A549 (cell line): Measurements from ENCODE around the gene CLEC2L. TPM values are rescaled to one million over a fixed set of nuclear protein-coding genes. Genes with fewer than 3 reads are reported as not detected.

Experiments
- ATAC-seq, 2 experiments: fragments of 200-7000 bp in 1 of 2; fragments of >200 bp in 1 of 2; cut with Nextera tagmentation in 1 of 2; cut with Tn5 transposase in 1 of 2; 3 replicates each; pipeline versions ENCODE4 v1.8.0 to v1.9.1; 2018 to 2020; ENCODE audit warnings: mild to moderate bottlenecking in 1 of 2, moderate library complexity in 1 of 2
- CTCF ChIA-PET: fragments of 300-600 bp; sonication (Branson Sonifier 250); formaldehyde crosslinking; extraction: SDS; loops from one replicate; lab custom pipeline; 2021; ENCODE audit warnings: antibody characterized with exemption, inconsistent platforms; lab: Yijun Ruan, JAX
- POLR2A ChIA-PET: fragments of 350-600 bp; formaldehyde crosslinking; extraction: SDS; loops from one replicate; lab custom pipeline; 2021; ENCODE audit warnings: antibody characterized with exemption, inconsistent platforms; lab: Yijun Ruan, JAX
- DNase-seq, 2 experiments: peaks; one replicate each; pipeline versions ENCODE4 v3.0.0 to v3.0.0-alpha.2; 2011 to 2016; ENCODE audit warnings: low read depth in 1 of 2, low spot score in 1 of 2
- FAIRE-seq: peaks from 2 replicates; lab custom pipeline; 2011; peaks lifted over from hg19 to GRCh38; lab: Jason Lieb, UNC
- H3K27ac ChIP-seq, 2 experiments: fragments of >200 bp; sonication (Bioruptor Twin); formaldehyde crosslinking; 3 replicates each; pipeline ENCODE4 v1.5.1; 2016 to 2017
- H3K4me1 ChIP-seq: fragments of >200 bp; sonication (Bioruptor Twin); formaldehyde crosslinking; 3 replicates; pipeline ENCODE4 v1.6.1; 2016
- H3K4me2 ChIP-seq: fragments of >200 bp; sonication (Bioruptor Twin); formaldehyde crosslinking; 3 replicates; pipeline ENCODE4 v1.6.1; 2016
- H3K4me3 ChIP-seq: fragments of >200 bp; sonication (Bioruptor Twin); formaldehyde crosslinking; 3 replicates; pipeline ENCODE4 v1.5.1; 2016
- H3K9me3 ChIP-seq: fragments of >200 bp; sonication (Bioruptor Twin); formaldehyde crosslinking; 3 replicates; pipeline ENCODE4 v1.6.1; 2016
- ATOH8 ChIP-seq: fragments of 250-450 bp; sonication (Bioruptor Pico); IDR thresholded peaks from 2 replicates; pipeline ENCODE4 v1.5.0; 2020; ENCODE audit warnings: low read depth, mild to moderate bottlenecking, moderate library complexity
- CEBPB ChIP-seq, 2 experiments: fragments of >200 bp in 1 of 2; sonication (Bioruptor Twin) in 1 of 2; formaldehyde crosslinking in 1 of 2; IDR thresholded peaks; 2 replicates each; pipeline ENCODE4 v1.6.1; 2012 to 2016
- FOSL2 ChIP-seq, 2 experiments: fragments of 450-650 bp in 1 of 2; fragments of >200 bp in 1 of 2; sonication (Bioruptor Twin) in 1 of 2; formaldehyde crosslinking; IDR thresholded peaks; 2 replicates each; pipeline versions ENCODE4 v1.5.0 to v1.6.1; 2016 to 2020; ENCODE audit warnings: mild to moderate bottlenecking in 1 of 2, moderate library complexity in 1 of 2
- GATA3 ChIP-seq: IDR thresholded peaks from 2 replicates; pipeline ENCODE4 v1.6.1; 2012; ENCODE audit warnings: borderline replicate concordance
- HDAC2 ChIP-seq: fragments of 200-600 bp; sonication (generic); IDR thresholded peaks from 2 replicates; pipeline ENCODE4 v1.6.1; 2016
- HEYL ChIP-seq: fragments of 250-450 bp; sonication (Bioruptor Pico); IDR thresholded peaks from 2 replicates; pipeline ENCODE4 v1.8.0; 2021; ENCODE audit warnings: mild to moderate bottlenecking, moderate library complexity
- HOXB5 ChIP-seq: fragments of 250-450 bp; sonication (Bioruptor Pico); IDR thresholded peaks from 2 replicates; pipeline ENCODE4 v1.5.0; 2020; ENCODE audit warnings: mild to moderate bottlenecking, moderate library complexity
- MAZ ChIP-seq: fragments of 150-350 bp; IDR thresholded peaks from 2 replicates; pipeline ENCODE4 v1.6.1; 2014; ENCODE audit warnings: antibody characterized with exemption, low read depth, low read length, borderline replicate concordance
- RCOR1 ChIP-seq: fragments of 150-350 bp; IDR thresholded peaks from 2 replicates; pipeline ENCODE4 v1.6.1; 2014; ENCODE audit warnings: antibody characterized with exemption, low read length, low read depth
- REST ChIP-seq: fragments of 200-600 bp; sonication (generic); IDR thresholded peaks from 2 replicates; pipeline ENCODE4 v1.6.1; 2016; ENCODE audit warnings: antibody characterized with exemption, mild to moderate bottlenecking, moderate library complexity
- ZFP36 ChIP-seq: fragments of 450-650 bp; IDR thresholded peaks from 2 replicates; pipeline ENCODE4 v1.6.1; 2014; ENCODE audit warnings: borderline replicate concordance; ENCODE audit not compliant: partially characterized antibody
- ZNF302 ChIP-seq: fragments of 250-450 bp; sonication (Bioruptor Pico); IDR thresholded peaks from 2 replicates; pipeline ENCODE4 v1.9.0; 2021; ENCODE audit warnings: inconsistent platforms, mild to moderate bottlenecking, moderate library complexity
- WGBS: methylation state at CpG from one replicate; pipeline ENCODE4 v1.1.6; 2017; ENCODE audit errors: missing lambda C conversion rate; 5-methylcytosine and 5-hydroxymethylcytosine counted together
- polyA plus RNA-seq, 4 experiments: library from polyadenylated mRNA; depleted of rRNA in 3 of 4; stranded (reverse); fragments of >200 nt; fragmentation: RNase III in 1 of 4; extraction: RNeasy Plus Mini Kit Qiagen cat#74134 plus additional on column Dnase treatment in 1 of 4; gene quantifications; 2 replicates in 3 of 4; 3 replicates in 1 of 4; pipeline ENCODE4 v1.2.3, GENCODE V29; 2011 to 2017
- TF ChIP-seq, protein P1 (sequence below): IDR thresholded peaks from 2 replicates; pipeline ENCODE4 v1.6.1; 2012; ENCODE audit warnings: low read depth, borderline replicate concordance
- TF ChIP-seq, protein P2 (sequence below): IDR thresholded peaks from 2 replicates; pipeline ENCODE4 v1.6.1; 2012

CLEC2L gene
- polyA plus RNA-seq, 2 of the 4 experiments (the other 2 are of a cell fraction): 0.28 TPM; not detected in 1

DNA sequence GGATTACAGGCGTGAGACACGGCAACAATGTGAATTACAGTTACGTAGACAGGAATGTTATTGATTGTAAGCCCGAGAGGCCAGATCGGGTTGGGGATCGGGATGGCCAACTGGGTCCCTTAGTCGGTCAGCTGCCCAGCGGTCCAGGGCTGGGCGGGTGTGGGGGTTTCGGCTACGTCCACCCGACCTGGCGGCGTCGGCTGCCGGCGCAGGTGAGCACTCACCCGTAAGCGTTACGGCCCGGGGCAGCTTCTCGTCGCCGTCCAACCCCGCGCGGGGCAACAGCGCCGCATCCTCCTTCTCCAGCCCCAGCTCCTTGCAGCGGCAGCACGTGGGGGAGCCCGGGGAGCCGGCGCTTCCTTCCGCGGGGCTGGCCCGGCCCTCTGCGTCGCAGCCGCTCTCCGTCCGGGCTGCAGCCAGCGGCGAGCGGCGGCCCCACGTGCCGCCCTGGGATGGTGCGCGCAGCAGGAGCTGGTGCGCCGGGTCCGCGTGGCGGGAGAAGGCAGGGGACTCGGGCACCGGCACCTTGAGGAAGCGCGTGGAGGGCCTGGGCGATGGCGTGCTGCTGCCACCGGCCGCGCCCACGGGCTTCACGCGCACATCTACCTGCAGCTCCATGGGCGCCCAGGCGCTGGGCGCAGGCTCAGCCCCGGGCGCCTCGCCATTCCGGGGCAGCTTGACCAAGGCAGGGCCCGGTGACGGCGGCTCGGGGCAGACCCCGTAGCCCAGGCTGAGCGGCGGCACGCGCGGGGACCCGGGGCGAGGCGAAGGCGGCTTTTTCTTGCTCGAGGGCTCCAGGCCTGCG lies 40.6 kb upstream of the CLEC2L start (continued):
- TF ChIP-seq, protein P1, sequence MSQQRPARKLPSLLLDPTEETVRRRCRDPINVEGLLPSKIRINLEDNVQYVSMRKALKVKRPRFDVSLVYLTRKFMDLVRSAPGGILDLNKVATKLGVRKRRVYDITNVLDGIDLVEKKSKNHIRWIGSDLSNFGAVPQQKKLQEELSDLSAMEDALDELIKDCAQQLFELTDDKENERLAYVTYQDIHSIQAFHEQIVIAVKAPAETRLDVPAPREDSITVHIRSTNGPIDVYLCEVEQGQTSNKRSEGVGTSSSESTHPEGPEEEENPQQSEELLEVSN: peak; percentile 71; the same call in 1 of the 2 replicates
- TF ChIP-seq ZFP36 (no peak), CEBPB (IDR thresholded peaks at IDR 0.05) (no peak), HEYL (CRISPR knock-in tag) (no peak), HDAC2 (no peak), FOSL2 (IDR thresholded peaks at IDR 0.05) (no peak), FOSL2 (CRISPR knock-in tag; IDR thresholded peaks at IDR 0.05) (no peak), MAZ (no peak)

DNA sequence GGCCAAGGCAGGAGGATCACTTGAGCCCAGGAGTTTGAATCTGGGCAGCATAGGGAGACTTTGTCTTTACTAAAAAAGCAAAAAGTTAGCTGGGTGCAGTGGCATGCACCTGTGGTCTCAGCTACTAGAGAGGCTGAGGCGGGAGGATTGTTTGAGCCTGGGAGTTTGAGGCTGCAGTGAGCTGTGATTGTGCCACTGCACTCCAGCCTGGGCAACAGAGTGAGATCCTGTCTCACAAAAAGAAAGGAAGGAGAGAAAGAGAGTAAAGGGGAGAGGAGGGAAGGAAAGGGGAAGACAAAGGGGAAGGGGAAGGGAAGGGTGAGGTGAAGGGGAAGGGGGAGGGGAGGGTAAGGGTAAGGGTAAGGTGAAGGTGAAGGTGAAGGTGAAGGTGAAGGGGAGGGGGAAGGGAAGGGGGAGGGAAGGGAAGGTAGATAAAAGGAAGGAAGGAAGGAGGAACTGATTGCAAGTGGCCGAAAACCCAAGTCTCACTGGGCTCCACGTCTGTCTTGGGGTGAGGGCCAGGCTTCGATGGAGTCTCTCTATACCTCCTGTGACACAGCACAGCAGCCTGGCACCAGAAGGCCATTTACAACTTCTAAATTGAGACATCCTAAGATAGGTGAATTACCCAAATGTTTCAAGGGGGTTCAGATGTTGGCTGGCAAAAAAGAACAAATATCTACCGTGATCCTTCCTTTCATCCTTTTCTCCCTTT lies 36.0 kb upstream of the CLEC2L start:
- WGBS: 73% methylated on average over 5 of the region's 5 CpGs
- H3K27ac ChIP-seq: no peak overlapping the region
- H3K4me3 ChIP-seq: no peak overlapping the region
- H3K9me3 ChIP-seq: 0 out of 3 replicates have a peak, but pooled peaks cover 2% of the 10 kb centered on the region
- FAIRE-seq (no peak), ATAC-seq (no peak), DNase-seq (no peak)
- 0 out of 3 replicates have a peak, but pooled peaks cover 3% of the 10 kb centered on the region for H3K4me1 ChIP-seq
- POLR2A ChIA-PET: no interaction called here
- CTCF ChIA-PET: interaction anchor here (1.0 kb wide), 1 partner anchor 53 kb away, joined by 3 read pairs; no protein-coding TSS in a partner anchor
- TF ChIP-seq HOXB5 (CRISPR knock-in tag) (no peak), ZFP36 (no peak), REST (no peak), ATOH8 (CRISPR knock-in tag) (no peak), RCOR1 (no peak), ZNF302 (CRISPR knock-in tag) (no peak)
- TF ChIP-seq, protein P2, sequence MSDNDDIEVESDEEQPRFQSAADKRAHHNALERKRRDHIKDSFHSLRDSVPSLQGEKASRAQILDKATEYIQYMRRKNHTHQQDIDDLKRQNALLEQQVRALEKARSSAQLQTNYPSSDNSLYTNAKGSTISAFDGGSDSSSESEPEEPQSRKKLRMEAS: no peak
- H3K4me2 ChIP-seq: no peak overlapping the region

DNA sequence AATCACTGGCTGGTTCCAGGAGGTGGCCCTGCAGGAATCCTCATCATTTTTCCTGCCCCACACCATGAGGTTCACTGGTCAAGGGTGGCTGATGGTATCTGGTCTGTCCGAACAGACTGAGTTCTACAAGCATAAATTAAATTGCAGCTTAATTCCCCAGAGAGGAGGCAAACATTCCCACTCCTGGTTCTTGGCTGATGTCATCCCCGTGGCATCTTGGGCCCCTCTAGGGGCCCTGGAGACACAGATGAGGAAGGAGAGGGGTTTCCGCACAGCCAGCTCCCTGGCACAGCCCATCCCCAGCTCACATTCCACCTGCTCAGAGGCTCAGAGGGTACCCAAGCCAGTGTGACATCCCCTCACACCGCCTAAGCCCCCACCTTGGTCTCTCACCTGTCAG lies 34.7 kb upstream of the CLEC2L start:
- 67% methylated on average over 3 of the region's 4 CpGs for WGBS
- 0 out of 3 replicates have a peak, but pooled peaks cover 4% of the 10 kb centered on the region for H3K9me3 ChIP-seq
- ChIA-PET POLR2A (no interaction called here), CTCF (interaction anchor here (1.0 to 2.2 kb wide), 4 partner anchors 10 to 54 kb away, joined by 3 to 8 read pairs (median 6); no protein-coding TSS in a partner anchor)
- FAIRE-seq (no peak), DNase-seq (no peak)
- H3K4me1 ChIP-seq: no peaks in the 10 kb centered on the region
- no peak overlapping the region for H3K27ac ChIP-seq
- TF ChIP-seq GATA3: no peak
- TF ChIP-seq, all 56 proteins: peak for 0
- Histone ChIP-seq H3K4me3 (no peak overlapping the region), H3K4me2 (no peak overlapping the region)
- no peak for ATAC-seq
